ENCODE measurements around the gene LEKR1. TPM values are rescaled to one million over a fixed set of nuclear protein-coding genes. Genes with fewer than 3 reads are reported as not detected.

LEKR1 gene
- total and polyA plus RNA-seq, 2 donors (not counting 1 experiment from before 2014, with no cell fraction given), result 0.94 to 4.7 TPM

GRCh38 chr3:156834435-156834834 is 8.3 kb downstream of the LEKR1 start:
- TF ChIP-seq EZH2 (IDR thresholded peaks at IDR 0.05; ENCODE audit: borderline replicate concordance, insufficient read depth, low read depth, low read length, poor library complexity, severe bottlenecking), result no peak
- TF ChIP-seq, protein P1, sequence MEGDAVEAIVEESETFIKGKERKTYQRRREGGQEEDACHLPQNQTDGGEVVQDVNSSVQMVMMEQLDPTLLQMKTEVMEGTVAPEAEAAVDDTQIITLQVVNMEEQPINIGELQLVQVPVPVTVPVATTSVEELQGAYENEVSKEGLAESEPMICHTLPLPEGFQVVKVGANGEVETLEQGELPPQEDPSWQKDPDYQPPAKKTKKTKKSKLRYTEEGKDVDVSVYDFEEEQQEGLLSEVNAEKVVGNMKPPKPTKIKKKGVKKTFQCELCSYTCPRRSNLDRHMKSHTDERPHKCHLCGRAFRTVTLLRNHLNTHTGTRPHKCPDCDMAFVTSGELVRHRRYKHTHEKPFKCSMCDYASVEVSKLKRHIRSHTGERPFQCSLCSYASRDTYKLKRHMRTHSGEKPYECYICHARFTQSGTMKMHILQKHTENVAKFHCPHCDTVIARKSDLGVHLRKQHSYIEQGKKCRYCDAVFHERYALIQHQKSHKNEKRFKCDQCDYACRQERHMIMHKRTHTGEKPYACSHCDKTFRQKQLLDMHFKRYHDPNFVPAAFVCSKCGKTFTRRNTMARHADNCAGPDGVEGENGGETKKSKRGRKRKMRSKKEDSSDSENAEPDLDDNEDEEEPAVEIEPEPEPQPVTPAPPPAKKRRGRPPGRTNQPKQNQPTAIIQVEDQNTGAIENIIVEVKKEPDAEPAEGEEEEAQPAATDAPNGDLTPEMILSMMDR (IDR thresholded peaks at IDR 0.05), result no peak
- Histone ChIP-seq H3K4me1 (ENCODE audit: control insufficient read depth in 2 of 2, insufficient read depth in 2 of 2, low read length in 2 of 2) (no peaks in the 10 kb centered on the region), H3K36me3 (replicated peaks in 1 of 2; ENCODE audit: control extremely low read depth in 1 of 2, control insufficient read depth in 1 of 2, extremely low read depth in 1 of 2, insufficient read depth in 2 of 2, low read length in 1 of 2) (no peaks in the 10 kb centered on the region), H3K4me2 (replicated peaks; ENCODE audit: low read depth, low read length, poor library complexity, severe bottlenecking) (no peak overlapping the region), H3K27ac (ENCODE audit: low read length in 2 of 2) (no peak overlapping the region), H3K27me3 (replicated peaks in 1 of 4; ENCODE audit: control extremely low read depth in 1 of 4, control insufficient read depth in 3 of 4, insufficient read depth in 4 of 4, low read length in 3 of 4) (no peaks in the 10 kb centered on the region), H3K9ac (ENCODE audit: low read length) (no peak overlapping the region), H2AFZ (ENCODE audit: insufficient read depth, low read depth, low read length, poor library complexity, severe bottlenecking) (no peak overlapping the region), H4K20me1 (ENCODE audit: control insufficient read depth, insufficient read depth, low read length, poor library complexity, severe bottlenecking) (no peaks in the 10 kb centered on the region), H3K4me3 (ENCODE audit: control extremely low read depth in 1 of 5, extremely low read depth in 1 of 5, insufficient read depth in 1 of 5, low read depth in 2 of 5, low read length in 4 of 5) (no peak overlapping the region), H3K9me3 (ENCODE audit: control extremely low read depth in 1 of 3, control insufficient read depth in 2 of 3, insufficient read depth in 1 of 3, low read length in 2 of 3) (no peaks in the 10 kb centered on the region), H3K79me2 (ENCODE audit: control insufficient read depth, insufficient read depth, low read length) (no peaks in the 10 kb centered on the region)
- CTCF ChIA-PET, result no interaction called here
- intact Hi-C loops (cut with micrococcal nuclease), result no loop called here
- Mint-ChIP-seq H3K4me1 (no peaks in the 10 kb centered on the region), H3K4me3 (no peak overlapping the region), H3K9me3 (ENCODE audit: insufficient read depth) (no peaks in the 10 kb centered on the region), H3K27ac (no peak overlapping the region), H3K27me3 (no peaks in the 10 kb centered on the region)
- no CpG with 5 or more reads among the region's 2 CpGs for whole genome bisulfite sequencing (ENCODE audit: insufficient coverage)
- ATAC-seq (ENCODE audit: low read depth), result no peak
- POLR2A ChIA-PET, result no interaction called here
- DNase-seq, result no peak

DNA sequence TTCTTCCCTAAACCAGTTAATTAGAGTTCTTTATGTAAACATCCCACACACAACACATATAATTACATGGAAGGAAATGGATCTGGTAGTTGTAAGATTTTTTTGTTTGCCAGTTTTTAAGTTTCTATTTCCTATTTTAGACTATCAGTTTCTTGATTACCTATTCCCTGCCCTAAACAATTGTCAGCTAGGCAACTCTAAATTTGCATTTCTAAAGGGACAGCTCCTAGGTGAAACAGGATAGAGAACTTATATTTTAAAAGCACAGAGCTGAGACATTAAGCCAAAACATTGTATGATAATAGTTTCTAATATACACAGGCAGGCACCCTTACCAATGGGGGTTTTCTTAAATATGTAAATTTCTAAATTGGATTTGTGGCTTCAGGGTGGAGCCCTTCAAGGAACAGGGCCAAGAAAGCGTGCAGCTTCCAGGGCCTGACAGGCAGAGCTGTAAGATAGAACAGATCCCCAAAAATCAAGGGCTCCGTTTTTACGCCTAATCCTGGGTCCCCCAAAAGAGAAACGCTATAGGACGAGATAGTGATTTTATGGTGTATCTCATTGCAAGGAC is 8.9 kb downstream of the LEKR1 start:
- ChIA-PET CTCF (interaction anchor here (0.9 kb wide), 1 partner anchor 306 kb away, joined by 5 read pairs; no protein-coding TSS in a partner anchor), POLR2A (no interaction called here)
- no peaks in the 10 kb centered on the region for H3K36me3 ChIP-seq (replicated peaks in 1 of 2; ENCODE audit: control extremely low read depth in 1 of 2, control insufficient read depth in 1 of 2, extremely low read depth in 1 of 2, insufficient read depth in 2 of 2, low read length in 1 of 2)
- H3K9me3 Mint-ChIP-seq (ENCODE audit: insufficient read depth), result no peaks in the 10 kb centered on the region
- H3K27me3 Mint-ChIP-seq, result no peaks in the 10 kb centered on the region
- no peak overlapping the region for H3K27ac ChIP-seq (ENCODE audit: low read length in 2 of 2)
- no peaks in the 10 kb centered on the region for H3K27me3 ChIP-seq (replicated peaks in 1 of 4; ENCODE audit: control extremely low read depth in 1 of 4, control insufficient read depth in 3 of 4, insufficient read depth in 4 of 4, low read length in 3 of 4)
- intact Hi-C loops (cut with micrococcal nuclease), result no loop called here
- H3K4me1 ChIP-seq (ENCODE audit: control insufficient read depth in 2 of 2, insufficient read depth in 2 of 2, low read length in 2 of 2), result no peaks in the 10 kb centered on the region
- no peak for DNase-seq
- no peak overlapping the region for H3K4me3 Mint-ChIP-seq
- TF ChIP-seq, protein P1 (IDR thresholded peaks at IDR 0.05), result no peak
- no peak for TF ChIP-seq EZH2 (IDR thresholded peaks at IDR 0.05; ENCODE audit: borderline replicate concordance, insufficient read depth, low read depth, low read length, poor library complexity, severe bottlenecking)
- no peak overlapping the region for H3K27ac Mint-ChIP-seq
- no peaks in the 10 kb centered on the region for H3K4me1 Mint-ChIP-seq
- no peaks in the 10 kb centered on the region for H3K79me2 ChIP-seq (ENCODE audit: control insufficient read depth, insufficient read depth, low read length)
- no peak overlapping the region for H2AFZ ChIP-seq (ENCODE audit: insufficient read depth, low read depth, low read length, poor library complexity, severe bottlenecking)
- no peak overlapping the region for H3K4me3 ChIP-seq (ENCODE audit: control extremely low read depth in 1 of 5, extremely low read depth in 1 of 5, insufficient read depth in 1 of 5, low read depth in 2 of 5, low read length in 4 of 5)
- no peak for ATAC-seq (ENCODE audit: low read depth)
- no peaks in the 10 kb centered on the region for H3K9me3 ChIP-seq (ENCODE audit: control extremely low read depth in 1 of 3, control insufficient read depth in 2 of 3, insufficient read depth in 1 of 3, low read length in 2 of 3)
- 93% methylated on average over 3 of the region's 5 CpGs for WGBS (ENCODE audit: insufficient coverage)
- H4K20me1 ChIP-seq (ENCODE audit: control insufficient read depth, insufficient read depth, low read length, poor library complexity, severe bottlenecking), result no peaks in the 10 kb centered on the region
- no peak overlapping the region for H3K9ac ChIP-seq (ENCODE audit: low read length)
- no peak overlapping the region for H3K4me2 ChIP-seq (replicated peaks; ENCODE audit: low read depth, low read length, poor library complexity, severe bottlenecking)
